LNCAP (cell line): Measurements from ENCODE around the gene CHRDL1.

Experiments used
- CTCF ChIP-seq: fragments of 450-650 bp; IDR thresholded peaks from 2 replicates; pipeline ENCODE4 v1.5.1; 2017; ENCODE audit warnings: mild to moderate bottlenecking

CHRDL1 gene, protein sequence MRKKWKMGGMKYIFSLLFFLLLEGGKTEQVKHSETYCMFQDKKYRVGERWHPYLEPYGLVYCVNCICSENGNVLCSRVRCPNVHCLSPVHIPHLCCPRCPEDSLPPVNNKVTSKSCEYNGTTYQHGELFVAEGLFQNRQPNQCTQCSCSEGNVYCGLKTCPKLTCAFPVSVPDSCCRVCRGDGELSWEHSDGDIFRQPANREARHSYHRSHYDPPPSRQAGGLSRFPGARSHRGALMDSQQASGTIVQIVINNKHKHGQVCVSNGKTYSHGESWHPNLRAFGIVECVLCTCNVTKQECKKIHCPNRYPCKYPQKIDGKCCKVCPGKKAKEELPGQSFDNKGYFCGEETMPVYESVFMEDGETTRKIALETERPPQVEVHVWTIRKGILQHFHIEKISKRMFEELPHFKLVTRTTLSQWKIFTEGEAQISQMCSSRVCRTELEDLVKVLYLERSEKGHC

GRCh38 chrX:110795645-110796406, at the start of gene CHRDL1:
TSS of gene CHRDL1 (minus strand) at chrX:110795817. CDS start at chrX:110792181, 3,636 bp downstream.
- TF ChIP-seq CTCF, result no peak

DNA sequence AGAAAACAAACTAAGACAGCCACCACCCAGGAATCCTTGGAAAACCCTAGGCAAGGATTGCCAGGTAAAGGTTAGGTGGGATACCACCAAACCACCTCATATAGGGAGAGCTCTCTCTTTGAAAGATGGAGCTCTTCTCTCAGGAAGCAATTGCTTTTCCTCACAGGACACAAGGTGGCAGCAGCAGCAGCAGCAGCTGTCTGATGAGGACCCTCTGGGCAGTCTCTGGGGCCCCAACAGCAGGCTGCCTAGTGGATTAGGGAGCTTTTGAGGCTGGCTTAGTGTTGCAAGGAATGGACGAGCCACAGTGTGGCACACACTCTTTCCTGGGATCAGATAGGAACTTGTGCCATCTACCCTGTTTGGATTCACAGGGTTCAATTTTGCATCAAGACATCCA, 41.4 kb upstream of the CHRDL1 start:
- peak; percentile 17; the same call in 1 of the 2 replicates for TF ChIP-seq CTCF

- no peak for TF ChIP-seq CTCF
Observed at GRCh38 chrX:110836451-110836850, 40.8 kb upstream of the CHRDL1 start.

GRCh38 chrX:110836001-110836400, 40.4 kb upstream of the CHRDL1 start:
- TF ChIP-seq CTCF, result no peak

DNA sequence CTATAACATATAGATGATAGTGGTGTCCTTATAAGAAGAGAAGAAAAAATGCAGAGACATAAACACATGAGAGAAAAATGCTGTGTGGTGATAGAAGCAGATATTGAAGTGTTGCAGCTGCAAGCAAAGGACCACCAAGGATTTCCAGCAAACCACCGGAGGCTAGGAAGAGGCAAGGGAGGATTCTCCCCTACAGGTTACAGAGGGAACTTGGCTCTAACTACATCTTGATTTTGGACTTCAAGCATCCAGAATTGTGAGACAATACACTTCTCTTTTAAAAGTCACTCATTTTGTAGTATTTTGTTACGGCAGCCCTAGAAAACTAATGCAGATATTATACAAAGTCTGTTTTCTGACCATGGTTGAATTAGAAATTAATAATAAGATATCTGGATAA, 30.4 kb upstream of the CHRDL1 start:
- TF ChIP-seq CTCF, result no peak

DNA sequence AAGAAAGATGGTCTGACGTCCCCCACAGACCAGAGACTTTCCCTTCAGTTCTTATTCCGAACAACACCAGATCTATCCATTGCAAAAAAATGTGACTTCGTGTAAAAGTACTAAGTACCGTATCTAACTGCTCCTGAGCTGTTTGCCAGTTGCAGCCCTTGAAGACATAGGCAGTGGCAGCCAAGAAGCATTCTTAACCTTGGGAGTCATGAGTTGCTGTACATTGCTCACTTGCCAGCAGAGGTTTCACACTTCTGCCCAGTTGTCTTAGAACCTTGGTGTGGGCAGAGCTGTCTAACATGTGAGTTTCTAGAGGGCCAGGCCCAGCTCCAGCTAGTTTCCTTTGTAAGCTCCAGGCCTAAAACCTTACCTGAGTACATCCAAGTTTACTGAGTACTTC, 10.5 kb upstream of the CHRDL1 start:
- TF ChIP-seq CTCF, result no peak

- no peak for TF ChIP-seq CTCF
Observed at GRCh38 chrX:110805303-110805702, 9.7 kb upstream of the CHRDL1 start.
